GM10847 (cell line): ENCODE data around the gene MAFF.

ENCODE experiments used
- POLR2A ChIP-seq: IDR thresholded peaks from 2 replicates; pipeline ENCODE4 v1.6.1; 2011; ENCODE audit not compliant: insufficient read length; ENCODE audit errors: extremely low read depth

MAFF gene

DNA sequence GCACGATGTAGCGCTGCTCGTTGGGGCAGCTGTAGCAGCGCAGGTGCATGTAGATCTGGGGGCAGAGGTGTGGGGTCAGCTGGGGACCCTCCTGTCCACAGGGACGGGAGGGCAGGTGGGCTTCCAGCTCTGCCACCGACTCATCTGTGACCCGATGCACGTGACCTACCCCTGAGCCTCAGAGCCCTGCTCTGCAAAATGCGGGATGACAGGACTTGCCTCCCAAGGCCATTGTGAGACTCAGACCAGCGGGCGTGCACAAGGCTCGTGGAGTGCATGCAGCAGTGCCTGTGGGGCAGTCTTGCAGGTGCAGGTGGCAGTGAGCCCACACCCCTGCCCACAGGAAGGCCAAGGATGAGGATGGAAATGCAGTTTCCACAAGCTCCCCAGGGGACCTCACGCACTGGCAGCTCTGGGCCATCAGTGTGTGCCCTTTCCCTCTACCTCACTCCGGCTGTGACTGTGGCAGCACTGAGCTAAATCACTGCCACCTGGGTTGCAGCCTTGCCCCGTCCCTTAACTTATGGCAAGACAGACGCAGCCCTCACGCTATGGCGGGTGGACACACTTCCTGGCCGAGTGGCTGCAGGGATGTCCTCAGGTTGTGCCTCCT lies 44.4 kb downstream of the MAFF start:
- TF ChIP-seq POLR2A, result no peak

DNA sequence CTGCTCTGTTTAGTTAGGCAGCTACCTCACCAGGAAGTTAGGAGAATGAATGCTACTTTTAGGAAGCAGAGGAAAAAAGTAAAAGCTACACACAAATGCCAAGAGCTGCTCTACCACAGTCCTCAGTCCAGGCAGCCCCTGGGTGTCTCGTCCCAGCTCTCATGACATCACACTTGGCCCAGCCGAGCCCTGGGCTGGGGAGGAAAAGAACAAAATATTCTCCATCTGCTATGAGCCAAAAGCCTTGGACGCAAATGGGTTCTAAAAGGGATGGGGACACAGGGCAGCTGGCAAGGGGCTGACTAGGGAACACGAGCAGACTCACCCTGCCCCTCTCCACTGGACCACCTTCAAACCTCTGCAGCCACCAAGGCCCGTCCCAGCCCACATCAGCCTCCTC lies 44.9 kb downstream of the MAFF start:
- TF ChIP-seq POLR2A, result no peak

DNA sequence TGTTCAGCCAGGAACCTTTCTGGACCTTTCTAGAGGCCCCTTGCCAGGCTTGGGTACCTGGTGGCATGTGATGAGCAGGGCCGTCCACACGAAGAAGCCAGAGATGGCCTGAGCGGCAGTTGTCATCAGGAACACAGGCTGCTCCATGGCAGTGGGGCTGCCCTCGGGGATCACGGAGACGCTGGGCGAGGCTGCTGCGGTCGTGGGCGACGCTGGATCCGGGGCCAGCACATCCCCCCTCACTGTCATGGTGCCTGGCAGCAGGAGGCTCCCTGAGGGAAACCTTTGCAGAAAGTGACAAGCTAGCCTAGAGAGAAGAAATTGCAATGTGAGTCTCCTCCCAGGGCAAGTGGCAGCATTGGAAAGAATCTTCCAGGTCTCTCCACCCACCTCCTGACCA lies 45.9 kb downstream of the MAFF start:
- TF ChIP-seq POLR2A, result no peak

DNA sequence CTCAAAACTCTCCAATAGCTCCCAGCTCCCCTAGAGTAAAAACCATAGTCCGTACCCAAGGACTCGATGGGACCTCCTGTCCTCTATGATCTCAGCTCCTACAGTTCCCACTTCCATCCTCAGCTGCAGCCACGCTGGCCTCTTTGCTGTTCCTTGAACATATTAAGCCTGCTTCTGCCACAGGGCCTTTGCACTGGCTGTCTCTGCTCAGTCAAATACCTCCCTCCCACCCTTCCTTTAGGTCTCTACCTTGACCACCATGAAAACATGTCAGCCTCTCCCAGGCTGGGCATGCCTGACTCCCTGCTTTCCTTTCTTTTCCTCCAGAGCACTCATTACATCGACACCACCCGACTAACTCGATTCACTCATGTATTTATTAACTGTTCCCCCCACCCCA lies 46.5 kb downstream of the MAFF start:
- TF ChIP-seq POLR2A, result no peak

DNA sequence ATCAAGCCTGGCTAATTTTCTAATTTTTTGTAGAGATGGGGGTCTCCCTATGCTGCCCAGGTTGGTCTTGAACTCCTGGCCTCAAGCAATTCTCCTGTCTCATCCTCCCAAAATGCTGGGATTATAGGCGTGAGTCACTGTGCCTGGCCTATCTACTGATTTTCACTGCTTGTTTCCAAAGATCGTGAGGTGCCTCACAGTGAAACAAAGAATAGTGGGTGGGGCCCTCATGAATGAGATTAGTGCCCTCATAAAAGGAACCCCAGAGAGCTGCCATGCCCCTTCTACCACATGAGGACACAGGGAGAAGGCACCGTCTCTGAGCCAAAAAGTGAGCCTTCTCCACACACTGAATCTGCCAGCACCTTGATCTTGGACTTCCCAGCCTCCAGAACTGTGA lies 47.5 kb downstream of the MAFF start:
- no peak for TF ChIP-seq POLR2A

DNA sequence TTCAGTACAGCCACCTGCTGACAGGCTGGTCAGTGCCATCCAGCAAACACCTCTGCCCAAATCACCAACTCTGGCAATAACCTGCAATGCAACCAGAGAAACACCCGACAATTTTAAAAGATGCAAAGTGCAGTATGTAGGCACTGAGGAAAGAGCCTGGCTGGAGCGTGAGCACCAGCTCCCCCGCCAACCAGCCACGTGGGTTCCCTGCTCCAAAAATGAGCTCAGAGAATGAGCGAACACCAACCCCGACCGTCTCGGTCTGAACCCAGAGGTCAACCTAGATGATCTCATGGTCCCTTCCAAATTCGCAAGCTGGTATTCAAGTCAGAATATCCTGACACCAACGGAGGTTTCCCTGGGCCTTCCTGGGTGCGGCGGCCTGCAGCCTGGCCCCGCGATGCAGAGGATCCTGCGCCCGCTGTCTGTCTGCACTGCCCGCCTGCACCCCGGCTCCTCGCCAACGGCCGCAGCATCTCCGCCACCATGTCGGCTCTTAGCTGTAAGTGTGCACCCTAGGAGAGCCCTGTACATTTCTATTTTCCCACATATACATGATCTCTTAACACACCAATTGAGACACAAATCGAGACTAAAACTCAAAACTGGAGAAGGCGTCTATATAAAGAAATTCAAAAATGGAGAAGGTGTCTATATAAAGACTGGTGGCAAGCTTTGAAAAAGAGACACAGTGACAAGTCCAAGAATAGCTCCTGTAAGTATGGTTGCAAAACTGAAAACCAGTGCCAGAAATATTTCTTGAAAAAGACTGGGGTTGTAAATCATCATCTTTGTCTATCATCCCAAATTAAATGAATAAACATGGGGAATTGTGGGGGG lies 48.2 kb downstream of the MAFF start:
- no peak for TF ChIP-seq POLR2A

DNA sequence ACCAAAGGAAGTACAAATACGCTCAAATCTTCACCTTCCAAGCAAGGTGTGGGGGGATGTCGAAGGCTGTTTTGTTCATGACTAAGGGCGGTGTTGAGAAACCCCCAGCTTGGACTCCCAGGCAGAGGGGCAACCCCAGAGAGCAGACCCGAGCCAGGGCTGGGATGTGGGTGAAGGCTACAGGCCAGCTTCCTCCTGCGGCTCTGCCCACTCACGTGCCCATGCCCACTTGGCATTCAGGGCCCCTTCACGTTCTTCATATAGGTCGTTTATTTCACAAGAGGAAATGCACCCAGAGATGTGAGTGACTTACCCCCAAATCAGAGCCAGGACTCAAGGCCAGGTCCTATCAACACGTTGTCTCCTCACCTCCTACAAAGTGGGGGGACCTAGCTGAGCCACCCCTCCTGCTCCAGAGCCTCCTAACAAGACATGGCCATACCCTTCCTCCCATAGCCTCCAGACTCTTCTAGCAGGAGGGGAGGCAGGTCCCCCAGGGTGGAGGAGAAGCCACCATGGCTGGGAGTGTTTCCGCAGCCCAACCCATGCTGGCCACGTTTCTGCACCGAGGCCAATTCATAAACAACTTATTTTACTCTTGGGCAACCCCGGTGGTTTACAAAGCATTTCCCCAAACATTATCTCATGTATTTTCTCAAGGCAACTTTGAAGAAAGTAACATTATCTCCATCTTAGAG lies 49.0 kb downstream of the MAFF start:
- no peak for TF ChIP-seq POLR2A

DNA sequence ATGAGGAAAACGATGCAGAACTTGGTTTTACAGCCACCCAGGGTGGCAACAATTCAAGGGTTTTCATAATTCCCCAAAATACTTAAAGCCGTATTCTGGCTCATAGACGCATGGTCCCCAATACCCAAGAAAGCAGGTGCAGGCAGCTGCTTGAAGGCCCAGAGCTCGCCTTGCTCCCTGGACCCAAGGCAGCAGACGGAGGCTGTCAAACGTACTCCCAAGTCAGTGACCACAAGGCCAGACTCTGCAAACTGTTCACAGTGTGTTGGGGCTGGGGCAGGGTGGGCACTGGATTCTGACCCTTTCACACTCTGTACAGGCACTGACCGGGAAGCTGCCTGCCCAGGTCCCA lies 49.5 kb downstream of the MAFF start:
- no peak for TF ChIP-seq POLR2A

DNA sequence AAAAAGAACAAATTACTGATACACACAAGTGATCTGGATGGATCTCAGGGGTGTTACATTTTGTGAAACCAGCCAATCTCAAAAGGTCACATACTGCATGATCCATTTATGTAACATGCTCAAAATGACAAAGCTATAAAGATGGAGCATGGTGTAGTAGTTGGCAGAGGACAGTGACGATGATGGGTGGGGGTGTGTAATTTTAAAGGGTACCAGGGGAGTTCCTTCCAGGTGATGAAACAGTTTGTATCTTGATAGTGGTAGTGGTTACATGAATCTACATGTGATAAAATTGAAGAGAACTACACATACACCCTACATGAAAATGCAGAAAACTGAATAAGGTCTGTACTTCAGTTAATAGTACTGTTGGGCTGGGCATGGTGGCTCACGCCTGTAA lies 53.9 kb downstream of the MAFF start:
- TF ChIP-seq POLR2A, result no peak

DNA sequence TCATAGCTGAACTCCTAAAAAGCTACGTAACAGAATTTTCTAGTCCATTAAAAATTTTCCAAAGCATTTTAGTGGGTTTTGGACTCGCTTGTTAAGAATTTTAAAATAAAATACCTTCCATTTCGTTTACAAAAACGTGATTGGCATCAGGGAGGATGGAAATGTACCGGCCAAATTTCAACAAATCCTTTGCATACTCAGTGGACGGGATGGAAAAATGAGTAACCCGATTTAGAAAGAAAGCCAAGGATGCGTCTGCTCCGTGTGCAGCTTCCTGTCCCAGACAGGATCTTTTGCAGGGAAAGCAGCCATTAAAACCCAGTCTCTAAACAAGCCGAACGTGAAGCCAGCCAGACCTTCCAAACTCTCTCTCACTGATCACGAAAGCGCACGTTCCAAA lies 55.4 kb downstream of the MAFF start:
- TF ChIP-seq POLR2A, result no peak

DNA sequence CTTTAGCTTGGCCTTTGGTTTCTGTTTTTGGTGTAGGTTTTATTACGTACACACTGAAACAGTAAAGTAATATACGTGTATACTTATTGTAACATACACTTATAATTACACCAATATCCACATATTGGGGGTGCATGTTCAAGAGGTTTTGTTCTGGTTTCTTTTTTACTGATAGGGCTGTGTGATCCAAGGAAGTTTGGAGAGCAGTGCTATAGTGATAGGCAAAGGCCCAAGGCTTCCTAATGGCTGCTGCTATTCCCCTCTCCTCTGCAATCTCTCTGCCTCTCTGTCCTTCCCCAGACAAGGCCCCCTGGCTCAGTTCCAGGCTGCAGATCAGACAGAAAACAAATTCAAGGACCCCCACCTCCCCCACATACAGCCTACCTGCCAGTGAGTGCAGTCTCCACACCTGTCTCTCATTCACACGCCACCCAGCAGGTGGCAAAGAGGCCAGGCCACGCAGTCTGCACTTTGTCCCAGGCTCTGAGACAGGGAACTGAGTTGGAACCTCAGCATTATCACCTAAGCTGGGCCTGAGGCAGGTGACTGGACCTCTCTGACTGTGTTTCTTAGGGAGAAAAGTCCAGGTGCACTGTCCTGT lies 56.0 kb downstream of the MAFF start:
- TF ChIP-seq POLR2A, result no peak

DNA sequence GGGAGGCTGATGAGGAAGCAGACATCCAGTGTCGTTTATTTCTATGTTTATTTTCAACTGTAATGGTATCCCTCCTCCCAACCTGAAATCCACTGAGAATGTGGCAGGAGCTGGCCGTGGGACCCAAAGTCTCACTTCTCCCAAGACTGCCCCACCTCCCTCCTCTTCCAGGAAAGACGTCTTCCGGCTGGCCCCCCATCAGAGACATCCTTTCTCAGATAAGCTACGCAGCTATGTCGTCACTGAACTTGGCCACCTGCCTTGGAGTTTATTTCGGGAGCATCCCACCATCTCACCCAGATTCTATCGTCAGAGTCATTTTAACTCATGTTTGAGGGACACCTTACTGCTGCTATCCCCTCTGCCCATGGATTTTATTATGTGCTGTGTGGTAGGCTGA lies 57.1 kb downstream of the MAFF start:
- no peak for TF ChIP-seq POLR2A

DNA sequence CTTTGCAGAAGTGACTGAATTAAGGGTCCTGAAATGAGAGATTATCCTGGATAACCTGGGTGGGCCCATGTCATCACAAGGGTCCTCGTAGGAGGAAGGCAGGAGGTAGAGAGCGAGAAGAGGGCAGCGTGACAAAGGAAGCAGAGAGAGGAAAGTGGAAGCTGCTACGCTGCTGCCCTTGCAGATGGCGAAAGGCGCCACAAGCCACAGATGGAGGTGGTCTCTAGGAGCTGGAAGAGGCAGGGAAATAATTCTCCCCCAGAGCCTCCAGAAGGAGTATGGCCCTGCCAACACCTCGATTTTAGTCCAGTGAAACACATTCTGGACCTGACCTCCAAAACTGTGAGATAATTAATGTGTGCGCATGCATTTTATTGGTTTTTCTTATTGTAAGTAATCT lies 57.6 kb downstream of the MAFF start:
- TF ChIP-seq POLR2A, result no peak

DNA sequence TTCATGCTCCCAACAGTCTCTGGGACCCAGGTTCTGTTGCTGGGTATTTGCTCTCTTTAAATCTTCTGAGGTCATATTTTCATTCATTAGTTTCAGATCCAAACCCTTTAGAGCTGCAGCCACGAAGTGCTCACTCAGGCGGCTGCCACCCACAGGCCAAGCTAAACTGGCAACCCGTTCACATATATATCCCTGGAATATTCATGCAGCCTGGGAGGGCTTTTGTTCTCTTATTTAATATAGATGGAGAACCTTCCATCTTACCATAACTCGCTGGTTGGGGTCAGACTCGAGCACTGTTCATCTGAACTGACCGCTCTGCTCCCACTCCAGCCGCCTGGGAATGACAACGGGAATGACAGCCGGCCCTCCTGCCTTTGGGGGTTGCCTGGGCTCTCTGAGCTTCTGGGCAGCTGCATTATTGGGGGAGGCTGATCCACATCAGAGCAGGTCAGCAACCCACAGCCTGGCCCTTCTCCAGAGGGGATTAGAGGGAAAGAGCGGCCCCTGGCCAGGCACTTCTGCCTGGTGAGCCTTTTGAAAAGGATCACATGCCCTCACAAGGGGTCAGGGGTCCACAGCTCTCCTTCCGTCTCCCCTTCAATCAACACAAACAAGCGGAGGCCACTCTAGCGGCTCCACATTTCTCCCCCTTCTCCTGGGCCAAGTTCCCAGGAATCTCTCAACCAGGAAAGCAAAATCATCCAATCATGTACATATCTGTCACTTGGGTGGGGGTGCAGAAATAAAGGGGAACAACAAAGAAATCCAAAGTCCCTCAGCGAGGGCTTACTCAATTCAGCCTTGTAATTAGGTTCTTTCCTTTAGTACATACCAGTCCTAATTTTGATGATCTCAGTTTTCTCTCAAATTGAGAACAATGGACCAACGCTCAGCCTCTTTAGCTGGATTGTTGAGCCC lies 59.2 kb downstream of the MAFF start:
- TF ChIP-seq POLR2A, result no peak
